Activated CD4-positive, alpha-beta T cell treated with anti-CD3 and anti-CD28 coated beads, Interleukin-2, amount 10 ng/mL, durations not matched to agents 7 days and 5 days (primary cell): ENCODE data around the gene TPSD1. TPM values are rescaled to one million over a fixed set of nuclear protein-coding genes. Genes with fewer than 3 reads are reported as not detected.
"Not testable (repeated sequence)": the region's sequence is repeated elsewhere in the genome, so short reads cannot be mapped to it uniquely, and the experiment has no call there.

Experiments
- CTCF ChIA-PET: fragments of 350-600 bp; sonication (Branson Sonifier 250); formaldehyde crosslinking; loops from one replicate; lab custom pipeline; 2021; ENCODE audit warnings: antibody characterized with exemption; lab: Charles Lee
- POLR2A ChIA-PET: fragments of 350-600 bp; sonication (Branson Sonifier 250); formaldehyde crosslinking; loops from one replicate; lab custom pipeline; 2021; ENCODE audit warnings: antibody characterized with exemption; lab: Charles Lee
- DNase-seq: peaks from one replicate; pipeline ENCODE4 v3.0.0-alpha.2; 2020
- H3K27ac Mint-ChIP-seq: one replicate; pipeline ENCODE4 v1.8.0; 2021; ENCODE audit warnings: mild to moderate bottlenecking, moderate library complexity, mixed read lengths
- H3K27me3 Mint-ChIP-seq: one replicate; pipeline ENCODE4 v1.8.0; 2021; ENCODE audit warnings: mixed read lengths
- H3K36me3 Mint-ChIP-seq: one replicate; pipeline ENCODE4 v1.8.0; 2021; ENCODE audit warnings: low read depth, mixed read lengths
- H3K4me1 Mint-ChIP-seq: one replicate; pipeline ENCODE4 v1.8.0; 2021; ENCODE audit warnings: mixed read lengths
- H3K4me3 Mint-ChIP-seq: one replicate; pipeline ENCODE4 v1.8.0; 2021; ENCODE audit warnings: mild to moderate bottlenecking, moderate library complexity, mixed read lengths
- H3K9me3 Mint-ChIP-seq: one replicate; pipeline ENCODE4 v1.8.0; 2021; ENCODE audit warnings: mixed read lengths
- total RNA-seq, 2 experiments: library from RNA; stranded (reverse); gene quantifications; one replicate each; pipeline ENCODE4 v1.2.3, GENCODE V29; 2021

TPSD1 gene
- total RNA-seq, 2 experiments from 2014 or later, result not detected

GRCh38 chr16:1224558-1224957, 31.3 kb upstream of the TPSD1 start:
- DNase-seq, result no peak
- no peaks in the 10 kb centered on the region for H3K36me3 Mint-ChIP-seq
- H3K27ac Mint-ChIP-seq, result no peak overlapping the region
- H3K27me3 Mint-ChIP-seq, result no peaks in the 10 kb centered on the region
- no peak overlapping the region for H3K4me3 Mint-ChIP-seq
- ChIA-PET POLR2A (no interaction called here), CTCF (no interaction called here)
- no peaks in the 10 kb centered on the region for H3K9me3 Mint-ChIP-seq
- H3K4me1 Mint-ChIP-seq, result no peaks in the 10 kb centered on the region

DNA sequence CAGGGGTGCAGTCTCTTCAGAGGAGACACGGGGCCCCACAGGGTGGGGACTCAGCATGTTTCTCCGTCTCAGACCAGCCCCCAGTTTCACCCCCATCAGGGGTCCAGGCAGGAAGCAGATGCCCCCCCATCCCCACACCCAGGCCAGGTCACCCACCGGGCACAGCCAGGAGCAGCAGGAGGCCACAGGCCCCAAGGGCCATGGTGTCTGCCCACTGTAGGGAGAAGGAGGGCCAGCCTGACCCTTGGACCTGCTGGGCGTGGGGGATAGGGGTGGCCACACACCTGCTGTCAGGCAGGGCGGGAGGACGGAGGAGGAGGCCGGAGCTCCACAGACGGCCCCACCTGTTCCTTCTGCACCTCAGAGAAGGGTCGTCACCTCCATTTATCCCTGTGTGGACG, 30.8 kb upstream of the TPSD1 start, which contains the start of gene TPSG1:
Gene TPSG1 (minus strand): TSS at position 218 of the 401 bp plus-strand sequence. CDS start 16 bp downstream, at position 202.
- Mint-ChIP-seq H3K4me1 (no peaks in the 10 kb centered on the region), H3K27me3 (no peaks in the 10 kb centered on the region), H3K4me3 (no peak within 1 kb of the TSS), H3K36me3 (no peaks in the 10 kb centered on the region), H3K9me3 (no peaks in the 10 kb centered on the region), H3K27ac (no peak within 1 kb of the TSS)
- ChIA-PET POLR2A (no interaction called here), CTCF (no interaction called here)
- DNase-seq, result no peak

DNA sequence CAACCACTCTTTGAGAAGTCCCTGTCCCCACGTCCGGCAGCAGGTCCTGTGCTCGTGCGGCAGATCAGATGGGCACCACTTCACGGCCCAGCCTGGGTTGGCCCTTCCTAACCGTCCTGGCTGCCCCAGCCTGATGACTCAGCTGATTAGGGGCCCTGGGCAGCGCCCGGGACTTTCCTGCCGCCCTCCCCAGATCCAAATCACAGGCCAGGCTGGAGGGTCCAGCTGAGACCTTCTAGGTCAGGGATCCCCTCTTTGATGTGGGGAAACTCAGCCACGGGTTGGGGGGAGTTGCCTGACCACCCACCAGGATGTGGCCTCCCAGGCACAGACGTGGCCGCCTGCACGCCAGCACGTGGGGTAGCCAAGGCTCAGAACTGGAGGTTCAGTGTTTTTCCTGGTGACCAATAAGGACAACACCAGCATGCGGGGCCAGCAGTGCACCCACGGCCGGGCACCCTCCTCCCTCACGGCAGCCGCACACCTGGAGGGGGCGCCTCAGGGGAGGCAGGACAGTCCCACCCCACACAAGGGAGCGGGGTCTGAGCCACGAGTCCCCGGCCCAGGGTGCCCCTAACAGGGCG, 30.0 kb upstream of the TPSD1 start:
- H3K27me3 Mint-ChIP-seq, H3K36me3 Mint-ChIP-seq, H3K27ac Mint-ChIP-seq, DNase-seq, H3K4me3 Mint-ChIP-seq, H3K4me1 Mint-ChIP-seq, H3K9me3 Mint-ChIP-seq, POLR2A ChIA-PET, CTCF ChIA-PET: not testable (repeated sequence)

GRCh38 chr16:1226692-1227091, 29.2 kb upstream of the TPSD1 start:
- not testable (repeated sequence) for H3K4me3 Mint-ChIP-seq

GRCh38 chr16:1228227-1228626, 27.6 kb upstream of the TPSD1 start:
- H3K27ac Mint-ChIP-seq, H3K4me1 Mint-ChIP-seq, H3K27me3 Mint-ChIP-seq, H3K9me3 Mint-ChIP-seq, H3K4me3 Mint-ChIP-seq, H3K36me3 Mint-ChIP-seq, DNase-seq, POLR2A ChIA-PET, CTCF ChIA-PET: not testable (repeated sequence)

More at GRCh38 chr16:1226692-1227091, 29.2 kb upstream of the TPSD1 start:
- H3K36me3 Mint-ChIP-seq, H3K9me3 Mint-ChIP-seq, H3K4me1 Mint-ChIP-seq, H3K27ac Mint-ChIP-seq, POLR2A ChIA-PET, DNase-seq, H3K27me3 Mint-ChIP-seq, CTCF ChIA-PET: not testable (repeated sequence)

- H3K27ac Mint-ChIP-seq, H3K9me3 Mint-ChIP-seq, H3K4me3 Mint-ChIP-seq, H3K27me3 Mint-ChIP-seq, POLR2A ChIA-PET, CTCF ChIA-PET, DNase-seq, H3K4me1 Mint-ChIP-seq, H3K36me3 Mint-ChIP-seq: not testable (repeated sequence)
These were observed 26.4 kb upstream of the TPSD1 start for GRCh38 chr16:1229476-1229875.

DNA sequence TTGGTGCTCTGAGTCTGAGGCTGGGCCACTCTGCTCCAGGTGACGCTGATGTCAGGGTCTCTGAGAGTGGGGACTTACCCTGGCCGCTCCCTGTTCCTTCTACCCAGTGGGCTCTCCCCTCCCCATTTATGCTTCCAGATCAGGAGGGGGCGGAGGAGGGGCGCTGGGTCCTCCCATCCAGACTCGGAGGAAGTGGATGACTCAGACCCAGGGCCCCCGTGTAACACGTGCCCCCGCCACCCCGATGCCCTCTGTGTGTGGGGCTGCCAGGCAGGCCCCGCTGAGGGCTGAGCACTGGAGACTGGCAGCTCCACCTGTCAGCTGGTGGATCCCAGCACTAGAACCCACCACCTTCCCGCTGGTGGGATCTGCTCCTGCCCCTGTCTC, 25.8 kb upstream of the TPSD1 start, which contains the start of gene TPSB2:
Gene TPSB2 (minus strand): TSS at position 101 of the 387 bp plus-strand sequence. CDS start 233 bp downstream, outside the sequence.
- H3K27me3 Mint-ChIP-seq, H3K4me3 Mint-ChIP-seq, CTCF ChIA-PET, POLR2A ChIA-PET, H3K9me3 Mint-ChIP-seq, H3K27ac Mint-ChIP-seq, H3K36me3 Mint-ChIP-seq, DNase-seq, H3K4me1 Mint-ChIP-seq: not testable (repeated sequence)

- H3K4me1 Mint-ChIP-seq, H3K27ac Mint-ChIP-seq, DNase-seq, POLR2A ChIA-PET, CTCF ChIA-PET, H3K36me3 Mint-ChIP-seq, H3K9me3 Mint-ChIP-seq, H3K27me3 Mint-ChIP-seq, H3K4me3 Mint-ChIP-seq: not testable (repeated sequence)
These were observed 25.2 kb upstream of the TPSD1 start for GRCh38 chr16:1230471-1231212.

DNA sequence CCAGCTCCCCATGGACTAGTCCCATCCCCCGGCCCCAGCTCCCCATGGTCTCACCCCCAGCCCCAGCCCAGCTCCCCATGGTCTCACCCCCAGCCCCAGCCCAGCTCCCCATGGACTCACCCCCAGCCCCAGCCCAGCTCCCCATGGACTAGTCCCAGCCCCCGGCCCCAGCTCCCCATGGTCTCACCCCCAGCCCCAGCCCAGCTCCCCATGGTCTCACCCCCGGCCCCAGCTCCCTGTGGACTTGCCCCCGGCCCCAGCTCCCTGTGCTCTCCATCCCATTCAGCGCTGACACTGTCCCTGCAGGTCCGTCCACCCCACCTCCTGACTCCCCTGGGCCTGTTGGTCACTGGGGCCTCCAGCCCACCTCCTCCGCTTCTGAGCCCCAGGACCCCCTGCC, 24.6 kb upstream of the TPSD1 start:
- H3K27me3 Mint-ChIP-seq, H3K9me3 Mint-ChIP-seq, H3K36me3 Mint-ChIP-seq, DNase-seq, H3K4me1 Mint-ChIP-seq, CTCF ChIA-PET, POLR2A ChIA-PET, H3K4me3 Mint-ChIP-seq, H3K27ac Mint-ChIP-seq: not testable (repeated sequence)

GRCh38 chr16:1232049-1232748, 23.7 kb upstream of the TPSD1 start:
- H3K4me1 Mint-ChIP-seq, H3K4me3 Mint-ChIP-seq, H3K27ac Mint-ChIP-seq, H3K36me3 Mint-ChIP-seq, CTCF ChIA-PET, H3K9me3 Mint-ChIP-seq, POLR2A ChIA-PET, DNase-seq, H3K27me3 Mint-ChIP-seq: not testable (repeated sequence)

DNA sequence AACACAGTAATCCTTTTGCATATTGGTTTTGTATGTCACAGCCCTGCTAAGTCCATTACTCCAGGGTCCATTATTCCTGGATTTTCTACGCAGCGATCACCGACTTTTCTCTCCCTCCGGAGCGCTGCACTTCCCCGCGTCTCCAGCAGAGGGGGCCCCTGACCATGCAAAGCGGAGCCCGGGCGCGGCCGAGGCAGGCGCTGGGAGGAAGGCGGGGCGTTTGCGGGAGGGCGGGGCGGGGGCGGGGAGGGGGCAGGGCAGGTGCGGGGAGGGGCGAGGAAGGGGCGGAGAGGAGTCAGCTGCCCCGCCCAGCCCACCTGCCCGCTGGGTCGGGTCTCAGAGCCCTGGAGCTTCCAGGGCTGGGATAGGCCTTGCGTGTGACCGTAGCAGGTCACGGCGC, 19.2 kb upstream of the TPSD1 start:
- H3K9me3 Mint-ChIP-seq, H3K4me1 Mint-ChIP-seq, POLR2A ChIA-PET, DNase-seq, H3K4me3 Mint-ChIP-seq, H3K27ac Mint-ChIP-seq, H3K36me3 Mint-ChIP-seq, CTCF ChIA-PET, H3K27me3 Mint-ChIP-seq: not testable (repeated sequence)

DNA sequence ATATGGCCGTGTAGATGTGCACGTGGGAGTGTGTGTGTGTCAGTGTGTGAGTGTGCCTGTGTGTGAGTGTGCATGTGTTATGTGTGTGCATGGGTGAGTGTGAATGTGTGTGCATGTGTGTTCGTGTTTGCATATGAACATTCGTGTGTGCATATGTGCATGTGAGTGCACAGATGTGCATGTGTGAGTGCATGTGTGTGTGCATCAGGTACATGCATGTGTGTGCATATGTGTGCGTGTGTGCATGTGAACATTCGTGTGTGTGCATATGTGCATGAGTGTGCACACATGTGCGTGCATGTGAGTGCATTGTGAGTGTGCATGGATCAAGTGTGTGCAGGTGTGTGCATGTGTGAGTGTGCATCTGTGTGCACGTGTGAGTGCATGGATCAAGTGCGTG, 17.9 kb upstream of the TPSD1 start:
- ChIA-PET POLR2A (no interaction called here), CTCF (no interaction called here)
- Mint-ChIP-seq H3K36me3 (no peaks in the 10 kb centered on the region), H3K27ac (no peak overlapping the region), H3K4me3 (no peak overlapping the region), H3K9me3 (no peaks in the 10 kb centered on the region), H3K27me3 (no peaks in the 10 kb centered on the region), H3K4me1 (no peaks in the 10 kb centered on the region)
- no peak for DNase-seq

DNA sequence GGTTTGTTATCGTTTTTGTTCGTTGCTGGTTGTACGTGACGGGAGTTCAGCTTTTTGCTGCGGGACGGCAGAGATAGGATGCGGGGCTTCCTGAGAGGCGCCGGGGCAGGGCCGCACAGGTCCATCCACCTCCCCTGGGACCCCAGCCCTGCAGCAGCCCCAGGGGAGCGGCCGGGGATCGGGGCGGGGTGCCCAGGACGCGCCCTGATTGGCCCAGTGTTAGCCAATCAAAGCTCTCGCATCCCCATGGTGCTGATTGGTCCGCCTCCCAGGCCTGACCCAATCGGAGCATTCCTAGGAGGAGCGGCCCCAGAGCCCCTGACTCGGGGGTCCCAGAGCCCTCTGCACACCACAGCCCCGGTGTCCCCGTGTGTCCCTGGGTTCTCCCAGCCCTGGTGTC, 17.0 kb upstream of the TPSD1 start:
- H3K4me1 Mint-ChIP-seq, H3K27me3 Mint-ChIP-seq, H3K9me3 Mint-ChIP-seq, CTCF ChIA-PET, H3K4me3 Mint-ChIP-seq, H3K27ac Mint-ChIP-seq, H3K36me3 Mint-ChIP-seq, POLR2A ChIA-PET, DNase-seq: not testable (repeated sequence)
